ENCODE measurements around the gene TK1. TPM values are rescaled to one million over a fixed set of nuclear protein-coding genes. Genes with fewer than 3 reads are reported as not detected.

Gene TK1
- total RNA-seq, 1 experiment from 2014 or later: 153 TPM

- intact Hi-C loops (cut with micrococcal nuclease; ENCODE audit: unreplicated experiment) (no loop called here), in situ Hi-C loops (cut with HindIII; ENCODE audit: low pct_unique_long_range_greater_than_20kb, low sequenced_read_pairs) (no loop called here)
- TF ChIP-seq POLR2AphosphoS5 (IDR thresholded peaks at IDR 0.05; ENCODE audit: low read depth, low read length) (no peak), SIN3A (IDR thresholded peaks at IDR 0.05; ENCODE audit: borderline replicate concordance, insufficient read depth, low read depth, low read length) (no peak), REST (IDR thresholded peaks at IDR 0.05; ENCODE audit: insufficient read depth in 1 of 2, low read depth in 2 of 2, low read length in 1 of 2) (no peak), CTCF (IDR thresholded peaks at IDR 0.05) (no peak), TCF7L2 (IDR thresholded peaks at IDR 0.05; ENCODE audit: low read depth, low read length) (no peak)
- CTCF ChIA-PET: no interaction called here
- Histone ChIP-seq H3K36me3 (ENCODE audit: control insufficient read depth, insufficient read depth, low read length) (no peaks in the 10 kb centered on the region; the same call in 1 of the 2 replicates), H3K27ac (ENCODE audit: low read length) (no peak overlapping the region), H3K4me3 (ENCODE audit: low read depth in 2 of 2, low read length in 2 of 2) (no peak overlapping the region), H3K9me3 (ENCODE audit: control insufficient read depth, insufficient read depth, low read depth, low read length) (no peaks in the 10 kb centered on the region), H3K27me3 (ENCODE audit: control insufficient read depth, insufficient read depth, low read length) (no peaks in the 10 kb centered on the region), H3K4me1 (ENCODE audit: control insufficient read depth, insufficient read depth, low read length) (peaks cover 15% of the 10 kb centered on the region)
- ATAC-seq (no peak), DNase-seq (ENCODE audit: low read depth, low spot score) (no peak)
- BruUV-seq (replicated peaks): no TSS peak
- POLR2A ChIA-PET: no interaction called here
Observed at GRCh38 chr17:78166416-78166815, 20.4 kb downstream of the TK1 start.

- Histone ChIP-seq H3K27me3 (ENCODE audit: control insufficient read depth, insufficient read depth, low read length) (no peaks in the 10 kb centered on the region), H3K4me1 (ENCODE audit: control insufficient read depth, insufficient read depth, low read length) (peaks cover 7% of the 10 kb centered on the region), H3K4me3 (ENCODE audit: low read depth in 2 of 2, low read length in 2 of 2) (no peak overlapping the region), H3K9me3 (ENCODE audit: control insufficient read depth, insufficient read depth, low read depth, low read length) (no peaks in the 10 kb centered on the region), H3K36me3 (ENCODE audit: control insufficient read depth, insufficient read depth, low read length) (no peaks in the 10 kb centered on the region), H3K27ac (ENCODE audit: low read length) (no peak overlapping the region)
- no TSS peak for BruUV-seq (replicated peaks)
- ChIA-PET POLR2A (interaction anchor here (0.6 to 1.1 kb wide), 2 partner anchors 21 to 136 kb away, joined by 3 read pairs; no protein-coding TSS in a partner anchor), CTCF (no interaction called here)
- TF ChIP-seq POLR2AphosphoS5 (IDR thresholded peaks at IDR 0.05; ENCODE audit: low read depth, low read length) (no peak), SIN3A (IDR thresholded peaks at IDR 0.05; ENCODE audit: borderline replicate concordance, insufficient read depth, low read depth, low read length) (no peak), TCF7L2 (IDR thresholded peaks at IDR 0.05; ENCODE audit: low read depth, low read length) (no peak), CTCF (IDR thresholded peaks at IDR 0.05) (no peak), REST (IDR thresholded peaks at IDR 0.05; ENCODE audit: insufficient read depth in 1 of 2, low read depth in 2 of 2, low read length in 1 of 2) (no peak)
- ATAC-seq (no peak), DNase-seq (ENCODE audit: low read depth, low spot score) (no peak)
- intact Hi-C loops (cut with micrococcal nuclease; ENCODE audit: unreplicated experiment) (no loop called here), in situ Hi-C loops (cut with HindIII; ENCODE audit: low pct_unique_long_range_greater_than_20kb, low sequenced_read_pairs) (no loop called here)
Observed at GRCh38 chr17:78164748-78165607, 21.9 kb downstream of the TK1 start.
